HEK293 (cell line): Measurements from ENCODE around the gene AEBP1.
A peak's percentile ranks its signal among the peaks of the same experiment; 100 is the strongest.

ENCODE experiments used
- CTCF ChIP-seq: fragments of 450-650 bp; formaldehyde crosslinking; IDR thresholded peaks from 2 replicates; pipeline ENCODE4 v1.5.1; 2016; ENCODE audit warnings: missing biosample characterization, missing genetic modification characterization
- ZBTB10 ChIP-seq: fragments of 450-650 bp; formaldehyde crosslinking; IDR thresholded peaks from 2 replicates; pipeline ENCODE4 v1.5.1; 2016; ENCODE audit warnings: missing biosample characterization, missing genetic modification characterization
- ZBTB17 ChIP-seq: fragments of 450-650 bp; formaldehyde crosslinking; IDR thresholded peaks from 2 replicates; pipeline ENCODE4 v1.5.1; 2016; ENCODE audit warnings: missing biosample characterization, missing genetic modification characterization
- ZIC2 ChIP-seq: fragments of 450-650 bp; formaldehyde crosslinking; IDR thresholded peaks from 2 replicates; pipeline ENCODE4 v1.5.1; 2016; ENCODE audit warnings: missing biosample characterization, missing genetic modification characterization
- ZNF146 ChIP-seq: fragments of 450-650 bp; formaldehyde crosslinking; IDR thresholded peaks from 2 replicates; pipeline ENCODE4 v1.5.1; 2016; ENCODE audit warnings: missing biosample characterization, missing genetic modification characterization
- ZNF24 ChIP-seq: fragments of 450-650 bp; formaldehyde crosslinking; IDR thresholded peaks from 2 replicates; pipeline ENCODE4 v1.5.1; 2016; ENCODE audit warnings: missing biosample characterization, missing genetic modification characterization
- ZNF324 ChIP-seq: fragments of 450-650 bp; formaldehyde crosslinking; IDR thresholded peaks from 2 replicates; pipeline ENCODE4 v1.5.1; 2016; ENCODE audit warnings: missing biosample characterization, missing genetic modification characterization
- ZNF549 ChIP-seq: fragments of 450-650 bp; IDR thresholded peaks from 2 replicates; pipeline ENCODE4 v1.5.1; 2018; ENCODE audit warnings: missing biosample characterization, missing genetic modification characterization, mild to moderate bottlenecking, inconsistent platforms, moderate library complexity
- ZNF629 ChIP-seq: fragments of 450-650 bp; formaldehyde crosslinking; IDR thresholded peaks from 2 replicates; pipeline ENCODE4 v1.5.1; 2017; ENCODE audit warnings: missing biosample characterization, missing genetic modification characterization

- TF ChIP-seq CTCF (tag by site-specific recombination): no peak
- 0 out of 2 replicates have a peak, but pooled peaks have one; percentile 29 for TF ChIP-seq ZIC2 (tag by site-specific recombination)
- TF ChIP-seq ZNF324 (tag by site-specific recombination): no peak
- no peak for TF ChIP-seq ZNF549 (tag by site-specific recombination)
- no peak for TF ChIP-seq ZBTB10
- no peak for TF ChIP-seq ZNF24 (tag by site-specific recombination)
- TF ChIP-seq ZNF629 (tag by site-specific recombination): no peak
- no peak for TF ChIP-seq ZBTB17
- no peak for TF ChIP-seq ZNF146 (tag by site-specific recombination)
Observed at GRCh38 chr7:44100458-44101302, 3.5 kb upstream of the AEBP1 start.
